ENCODE results near the gene ELOVL3.

DNA sequence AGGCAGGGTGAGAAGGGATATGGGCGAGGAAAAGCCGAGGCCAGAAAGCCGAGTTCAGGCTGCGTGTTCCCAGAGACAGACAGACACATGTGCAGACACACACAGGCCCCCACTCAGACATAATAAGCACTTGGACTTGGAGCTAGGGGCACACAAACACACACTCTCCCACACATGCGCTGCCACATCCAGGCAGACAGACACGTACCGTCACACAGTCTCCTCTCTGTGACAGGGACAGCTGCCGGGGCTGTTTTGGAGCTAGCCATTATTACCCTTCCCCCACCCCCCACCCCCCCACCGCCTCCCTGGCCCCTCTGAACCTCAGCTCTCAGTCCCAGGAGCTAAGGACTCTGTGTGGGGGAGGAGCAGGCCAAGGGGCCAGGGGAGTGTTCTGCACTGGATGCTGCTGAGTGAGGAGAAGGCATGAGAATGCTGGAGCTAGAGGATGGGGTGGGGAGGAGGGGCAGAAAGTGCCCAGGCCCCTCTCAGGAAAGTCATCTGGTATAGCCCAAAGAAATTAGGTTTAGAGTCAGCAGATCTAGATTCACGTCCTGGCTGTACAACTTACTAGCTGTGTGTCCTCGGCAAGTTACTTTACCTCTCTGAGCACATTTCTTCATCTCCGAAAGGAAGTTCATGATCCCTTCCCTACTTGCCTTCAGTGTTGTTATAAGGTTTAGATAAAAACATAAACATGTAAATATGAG, 8.9 kb downstream of the ELOVL3 start:
- TF ChIP-seq, protein P1, sequence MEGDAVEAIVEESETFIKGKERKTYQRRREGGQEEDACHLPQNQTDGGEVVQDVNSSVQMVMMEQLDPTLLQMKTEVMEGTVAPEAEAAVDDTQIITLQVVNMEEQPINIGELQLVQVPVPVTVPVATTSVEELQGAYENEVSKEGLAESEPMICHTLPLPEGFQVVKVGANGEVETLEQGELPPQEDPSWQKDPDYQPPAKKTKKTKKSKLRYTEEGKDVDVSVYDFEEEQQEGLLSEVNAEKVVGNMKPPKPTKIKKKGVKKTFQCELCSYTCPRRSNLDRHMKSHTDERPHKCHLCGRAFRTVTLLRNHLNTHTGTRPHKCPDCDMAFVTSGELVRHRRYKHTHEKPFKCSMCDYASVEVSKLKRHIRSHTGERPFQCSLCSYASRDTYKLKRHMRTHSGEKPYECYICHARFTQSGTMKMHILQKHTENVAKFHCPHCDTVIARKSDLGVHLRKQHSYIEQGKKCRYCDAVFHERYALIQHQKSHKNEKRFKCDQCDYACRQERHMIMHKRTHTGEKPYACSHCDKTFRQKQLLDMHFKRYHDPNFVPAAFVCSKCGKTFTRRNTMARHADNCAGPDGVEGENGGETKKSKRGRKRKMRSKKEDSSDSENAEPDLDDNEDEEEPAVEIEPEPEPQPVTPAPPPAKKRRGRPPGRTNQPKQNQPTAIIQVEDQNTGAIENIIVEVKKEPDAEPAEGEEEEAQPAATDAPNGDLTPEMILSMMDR (IDR thresholded peaks at IDR 0.05): no peak
- TF ChIP-seq POLR2A (IDR thresholded peaks at IDR 0.05): no peak
